HUES6 (cell line): ENCODE results near the gene IMP4.

Source experiments
- H3K27ac ChIP-seq: 2 replicates; pipeline ENCODE4 v1.7.0; 2013; ENCODE audit warnings: low read depth, mild to moderate bottlenecking, low read length, inconsistent platforms
- H3K27me3 ChIP-seq: 2 replicates; pipeline ENCODE4 v1.6.1; 2013; ENCODE audit warnings: low read length; ENCODE audit not compliant: control insufficient read depth, insufficient read depth
- H3K36me3 ChIP-seq: 2 replicates; pipeline ENCODE4 v1.6.1; 2013; ENCODE audit warnings: low read length; ENCODE audit not compliant: control insufficient read depth, insufficient read depth
- H3K4me1 ChIP-seq: 2 replicates; pipeline ENCODE4 v1.6.1; 2013; ENCODE audit warnings: low read length; ENCODE audit not compliant: control insufficient read depth, insufficient read depth
- H3K4me3 ChIP-seq: 2 replicates; pipeline ENCODE4 v1.5.1; 2013; ENCODE audit warnings: low read depth, low read length
- H3K9ac ChIP-seq: one replicate; pipeline ENCODE4 v1.6.1; 2013; ENCODE audit warnings: mild to moderate bottlenecking, low read length
- H3K9me3 ChIP-seq: 2 replicates; pipeline ENCODE4 v1.6.1; 2013; ENCODE audit warnings: low read depth, low read length; ENCODE audit not compliant: control insufficient read depth, insufficient read depth

IMP4 gene

GRCh38 chr2:130358420-130359350 is 16.0 kb downstream of the IMP4 start:
- H3K9ac ChIP-seq: no peak overlapping the region
- no peaks in the 10 kb centered on the region for H3K36me3 ChIP-seq
- no peaks in the 10 kb centered on the region for H3K4me1 ChIP-seq
- H3K4me3 ChIP-seq: no peak overlapping the region
- H3K9me3 ChIP-seq: no peaks in the 10 kb centered on the region
- H3K27me3 ChIP-seq: peaks cover 33% of the 10 kb centered on the region
- H3K27ac ChIP-seq: no peak overlapping the region

- Histone ChIP-seq H3K27me3 (peaks cover 25% of the 10 kb centered on the region), H3K4me3 (no peak overlapping the region), H3K9ac (no peak overlapping the region), H3K27ac (no peak overlapping the region), H3K4me1 (no peaks in the 10 kb centered on the region), H3K9me3 (no peaks in the 10 kb centered on the region), H3K36me3 (no peaks in the 10 kb centered on the region)
Observed at GRCh38 chr2:130359466-130359865, 16.8 kb downstream of the IMP4 start.

GRCh38 chr2:130363479-130363878 is 20.8 kb downstream of the IMP4 start:
- Histone ChIP-seq H3K27ac (no peak overlapping the region), H3K36me3 (no peaks in the 10 kb centered on the region), H3K9ac (no peak overlapping the region), H3K4me1 (peaks cover under 1% of the 10 kb centered on the region; the same call in 1 of the 2 replicates), H3K4me3 (no peak overlapping the region), H3K9me3 (0 out of 2 replicates have a peak, but pooled peaks cover 2% of the 10 kb centered on the region), H3K27me3 (no peaks in the 10 kb centered on the region)

- no peak overlapping the region for H3K27ac ChIP-seq
- H3K27me3 ChIP-seq: no peaks in the 10 kb centered on the region
- 0 out of 2 replicates have a peak, but pooled peaks cover 2% of the 10 kb centered on the region for H3K9me3 ChIP-seq
- peaks cover 14% of the 10 kb centered on the region; the same call in 1 of the 2 replicates for H3K4me1 ChIP-seq
- no peak overlapping the region for H3K9ac ChIP-seq
- no peak overlapping the region for H3K4me3 ChIP-seq
- H3K36me3 ChIP-seq: no peaks in the 10 kb centered on the region
Observed at GRCh38 chr2:130365075-130365474, 22.4 kb downstream of the IMP4 start.

- H3K9me3 ChIP-seq: 0 out of 2 replicates have a peak, but pooled peaks cover 2% of the 10 kb centered on the region
- no peak overlapping the region for H3K4me3 ChIP-seq
Observed at GRCh38 chr2:130365963-130366362, 23.3 kb downstream of the IMP4 start.

GRCh38 chr2:130366720-130367119 is 24.0 kb downstream of the IMP4 start:
- Histone ChIP-seq H3K9ac (no peak overlapping the region), H3K36me3 (peaks cover 4% of the 10 kb centered on the region; the same call in 1 of the 2 replicates), H3K27me3 (no peaks in the 10 kb centered on the region), H3K4me1 (peaks cover 14% of the 10 kb centered on the region), H3K27ac (no peak overlapping the region), H3K4me3 (no peak overlapping the region), H3K9me3 (0 out of 2 replicates have a peak, but pooled peaks cover 2% of the 10 kb centered on the region)

More at GRCh38 chr2:130365963-130366362, 23.3 kb downstream of the IMP4 start:
- H3K27me3 ChIP-seq: no peaks in the 10 kb centered on the region
- H3K9ac ChIP-seq: no peak overlapping the region
- H3K36me3 ChIP-seq: peaks cover 4% of the 10 kb centered on the region; the same call in 1 of the 2 replicates
- no peak overlapping the region for H3K27ac ChIP-seq
- peaks cover 14% of the 10 kb centered on the region; the same call in 1 of the 2 replicates for H3K4me1 ChIP-seq

- H3K4me3 ChIP-seq: no peak overlapping the region
- H3K27ac ChIP-seq: no peak overlapping the region
- peaks cover 4% of the 10 kb centered on the region; the same call in 1 of the 2 replicates for H3K36me3 ChIP-seq
- no peaks in the 10 kb centered on the region for H3K27me3 ChIP-seq
- H3K9ac ChIP-seq: no peak overlapping the region
- 0 out of 2 replicates have a peak, but pooled peaks cover 2% of the 10 kb centered on the region for H3K9me3 ChIP-seq
- peaks cover 17% of the 10 kb centered on the region for H3K4me1 ChIP-seq
Observed at GRCh38 chr2:130368786-130369185, 26.1 kb downstream of the IMP4 start.

- H3K9ac ChIP-seq: no peak overlapping the region
- no peaks in the 10 kb centered on the region for H3K27me3 ChIP-seq
- peaks cover 17% of the 10 kb centered on the region for H3K4me1 ChIP-seq
- H3K4me3 ChIP-seq: no peak overlapping the region
- H3K36me3 ChIP-seq: peaks cover 4% of the 10 kb centered on the region; the same call in 1 of the 2 replicates
- H3K9me3 ChIP-seq: 0 out of 2 replicates have a peak, but pooled peaks cover 2% of the 10 kb centered on the region
- no peak overlapping the region for H3K27ac ChIP-seq
Observed at GRCh38 chr2:130369311-130369964, 26.7 kb downstream of the IMP4 start.

GRCh38 chr2:130369965-130370341 is 27.3 kb downstream of the IMP4 start:
- no peak overlapping the region for H3K9ac ChIP-seq
- H3K4me3 ChIP-seq: no peak overlapping the region
- no peak overlapping the region for H3K27ac ChIP-seq
- H3K4me1 ChIP-seq: peaks cover 17% of the 10 kb centered on the region
- H3K36me3 ChIP-seq: peaks cover 4% of the 10 kb centered on the region; the same call in 1 of the 2 replicates
- 0 out of 2 replicates have a peak, but pooled peaks cover 2% of the 10 kb centered on the region for H3K9me3 ChIP-seq
- no peaks in the 10 kb centered on the region for H3K27me3 ChIP-seq

- no peak overlapping the region for H3K9ac ChIP-seq
- peaks cover 4% of the 10 kb centered on the region; the same call in 1 of the 2 replicates for H3K36me3 ChIP-seq
- H3K4me1 ChIP-seq: peaks cover 17% of the 10 kb centered on the region
- no peaks in the 10 kb centered on the region for H3K27me3 ChIP-seq
- H3K4me3 ChIP-seq: no peak overlapping the region
- H3K9me3 ChIP-seq: 0 out of 2 replicates have a peak, but pooled peaks cover 2% of the 10 kb centered on the region
- no peak overlapping the region for H3K27ac ChIP-seq
Observed at GRCh38 chr2:130370490-130370889, 27.8 kb downstream of the IMP4 start.
